T-helper 22 cell (primary cell): ENCODE measurements around the gene WDR91.
"Not testable (repeated sequence)": the region's sequence is repeated elsewhere in the genome, so short reads cannot be mapped to it uniquely, and the experiment has no call there.

Experiments used
- DNase-seq: peaks from one replicate; pipeline ENCODE4 v3.0.0-alpha.2; 2020; ENCODE audit warnings: low read depth

WDR91 gene

GRCh38 chr7:135233570-135233969, 22.2 kb upstream of the WDR91 start, which contains the start of gene STRA8:
Gene STRA8, plus strand, starts transcription at chr7:135233838. Its CDS starts 6,687 bp downstream, at chr7:135240525.
- no peak for DNase-seq

- DNase-seq: no peak
Measured at GRCh38 chr7:135232720-135233119, 21.4 kb upstream of the WDR91 start.

GRCh38 chr7:135232087-135232486, 20.8 kb upstream of the WDR91 start:
- DNase-seq: no peak

- DNase-seq: no peak
Measured at GRCh38 chr7:135231686-135232085, 20.4 kb upstream of the WDR91 start.

- DNase-seq: no peak
Measured at GRCh38 chr7:135224027-135224426, 12.7 kb upstream of the WDR91 start.

- DNase-seq: no peak
Measured at GRCh38 chr7:135217645-135218509, 6.6 kb upstream of the WDR91 start.

GRCh38 chr7:135215698-135216097, 4.4 kb upstream of the WDR91 start:
- DNase-seq: no peak

- DNase-seq: no peak
Measured at GRCh38 chr7:135215180-135215579, 3.9 kb upstream of the WDR91 start.

- no peak for DNase-seq
Measured at GRCh38 chr7:135213831-135214230, 2.5 kb upstream of the WDR91 start.

GRCh38 chr7:135211946-135212685, 790 bp upstream of the WDR91 start:
- not testable (repeated sequence) for DNase-seq

GRCh38 chr7:135210888-135211178, 493 bp downstream of the WDR91 start:
- DNase-seq: no peak

GRCh38 chr7:135209225-135209834, 2.0 kb downstream of the WDR91 start:
- no peak for DNase-seq

- no peak for DNase-seq
Measured at GRCh38 chr7:135208102-135208793, 3.1 kb downstream of the WDR91 start.

- no peak for DNase-seq
Measured at GRCh38 chr7:135207406-135208101, 3.8 kb downstream of the WDR91 start.

GRCh38 chr7:135206941-135207391, 4.4 kb downstream of the WDR91 start:
- DNase-seq: no peak

- no peak for DNase-seq
Measured at GRCh38 chr7:135205850-135206249, 5.5 kb downstream of the WDR91 start.

GRCh38 chr7:135204876-135205275, 6.5 kb downstream of the WDR91 start:
- no peak for DNase-seq

GRCh38 chr7:135204341-135204749, 7.0 kb downstream of the WDR91 start:
- DNase-seq: no peak

- no peak for DNase-seq
Measured at GRCh38 chr7:135201350-135201749, 10.0 kb downstream of the WDR91 start.

- no peak for DNase-seq
Measured at GRCh38 chr7:135200821-135201331, 10.4 kb downstream of the WDR91 start.

- DNase-seq: no peak
Measured at GRCh38 chr7:135199439-135199838, 11.9 kb downstream of the WDR91 start.
